ENCODE data around the gene LHFPL3. TPM values are rescaled to one million over a fixed set of nuclear protein-coding genes. Genes with fewer than 3 reads are reported as not detected.
"Not testable (repeated sequence)": the region's sequence is repeated elsewhere in the genome, so short reads cannot be mapped to it uniquely, and the experiment has no call there.

LHFPL3 gene
- total RNA-seq, 1 experiment from 2014 or later, result 0.83 TPM

GRCh38 chr7:104552102-104552501 lies 223.7 kb downstream of the LHFPL3 start (continued):
- TF ChIP-seq NR2C2 (CRISPR knock-in tag; IDR thresholded peaks at IDR 0.05), result no peak
- TF ChIP-seq MYBL2 (CRISPR knock-in tag; IDR thresholded peaks at IDR 0.05), result no peak

DNA sequence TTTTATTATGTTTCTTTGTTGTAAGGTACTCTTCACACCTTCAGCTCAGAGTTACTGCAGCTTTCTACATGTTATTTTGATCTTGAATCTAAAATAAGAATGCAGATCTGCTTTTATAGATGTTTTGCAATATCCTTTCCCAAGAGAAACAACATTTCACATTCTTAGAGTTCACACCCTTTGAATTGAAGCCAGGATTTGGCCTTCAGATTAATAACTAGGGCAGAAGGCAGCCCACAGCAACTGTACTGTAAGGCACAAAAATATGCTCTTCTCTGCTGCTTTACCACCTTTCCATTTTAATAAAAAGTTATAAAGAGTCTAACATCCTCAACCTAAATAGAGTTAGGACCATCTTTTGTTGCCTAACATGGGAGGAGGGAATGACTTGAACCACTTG lies 224.7 kb downstream of the LHFPL3 start:
- TF ChIP-seq NR2C2 (CRISPR knock-in tag; IDR thresholded peaks at IDR 0.05) (no peak), ZNF219 (CRISPR knock-in tag; IDR thresholded peaks at IDR 0.05; ENCODE audit: borderline replicate concordance) (no peak), NFATC4 (CRISPR knock-in tag; IDR thresholded peaks at IDR 0.05) (no peak)
- Mint-ChIP-seq H3K36me3 (peaks cover 13% of the 10 kb centered on the region), H3K27me3 (ENCODE audit: low read depth) (no peaks in the 10 kb centered on the region; the same call in 1 of the 2 replicates), H3K4me3 (no peak overlapping the region), H3K4me1 (no peaks in the 10 kb centered on the region), H3K27ac (no peak overlapping the region), H3K9me3 (peaks cover 26% of the 10 kb centered on the region)
- ChIA-PET CTCF (no interaction called here), POLR2A (no interaction called here)
- no peak for DNase-seq (ENCODE audit: low spot score)
- ATAC-seq, result no peak

- POLR2A ChIA-PET; ATAC-seq; DNase-seq (ENCODE audit: low spot score); H3K4me1 Mint-ChIP-seq; H3K27me3 Mint-ChIP-seq (ENCODE audit: low read depth); H3K36me3 Mint-ChIP-seq; CTCF ChIA-PET; H3K4me3 Mint-ChIP-seq: not testable (repeated sequence)
- H3K27ac Mint-ChIP-seq, result peak overlapping the region; percentile 45
- peaks cover 16% of the 10 kb centered on the region for H3K9me3 Mint-ChIP-seq
Observed at GRCh38 chr7:104563350-104563901, 235.0 kb downstream of the LHFPL3 start.

DNA sequence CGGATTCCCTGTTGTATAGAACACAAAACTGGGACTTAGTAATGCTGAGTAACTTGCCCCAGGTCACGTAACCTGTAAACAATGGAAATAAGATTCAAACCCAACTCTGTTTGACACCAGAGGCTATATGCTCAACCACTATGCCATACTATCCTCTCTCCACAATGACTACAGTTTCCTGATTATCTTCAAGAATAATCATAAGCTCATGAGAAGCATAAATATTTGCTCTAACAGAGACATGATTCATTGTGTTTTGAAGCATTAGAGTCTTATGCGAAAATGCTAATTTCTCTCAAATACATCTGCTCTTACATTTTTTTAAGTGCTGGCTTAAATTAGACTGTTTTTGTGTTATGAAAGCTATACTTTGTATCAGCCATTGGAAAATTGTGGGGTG lies 241.3 kb downstream of the LHFPL3 start:
- Mint-ChIP-seq H3K4me1 (no peaks in the 10 kb centered on the region), H3K27ac (no peak overlapping the region), H3K27me3 (ENCODE audit: low read depth) (peaks cover 6% of the 10 kb centered on the region), H3K9me3 (no peaks in the 10 kb centered on the region), H3K4me3 (no peak overlapping the region), H3K36me3 (no peaks in the 10 kb centered on the region)
- DNase-seq (ENCODE audit: low spot score) (no peak), ATAC-seq (no peak)
- TF ChIP-seq ELF4 (CRISPR knock-in tag; IDR thresholded peaks at IDR 0.05; ENCODE audit: low read depth) (no peak), ZNF219 (CRISPR knock-in tag; IDR thresholded peaks at IDR 0.05; ENCODE audit: borderline replicate concordance) (no peak), ZNF512 (CRISPR knock-in tag; IDR thresholded peaks at IDR 0.05; ENCODE audit: borderline replicate concordance) (no peak), ZNF317 (CRISPR knock-in tag; IDR thresholded peaks at IDR 0.05; ENCODE audit: borderline replicate concordance, low read depth) (no peak), TEAD1 (CRISPR knock-in tag; IDR thresholded peaks at IDR 0.05) (no peak), IRF2 (CRISPR knock-in tag; IDR thresholded peaks at IDR 0.05; ENCODE audit: borderline replicate concordance, low read depth) (no peak), RORB (CRISPR knock-in tag; IDR thresholded peaks at IDR 0.05) (no peak), ESRRA (CRISPR knock-in tag; IDR thresholded peaks at IDR 0.05; ENCODE audit: borderline replicate concordance) (no peak), SOX15 (CRISPR knock-in tag; IDR thresholded peaks at IDR 0.05) (no peak), ZBTB21 (CRISPR knock-in tag; IDR thresholded peaks at IDR 0.05; ENCODE audit: borderline replicate concordance) (no peak), NR1H2 (CRISPR knock-in tag; IDR thresholded peaks at IDR 0.05) (no peak), ATF1 (CRISPR knock-in tag; IDR thresholded peaks at IDR 0.05) (no peak), SMAD4 (CRISPR knock-in tag; IDR thresholded peaks at IDR 0.05) (no peak), ZSCAN18 (CRISPR knock-in tag; IDR thresholded peaks at IDR 0.05) (no peak), MYBL2 (CRISPR knock-in tag; IDR thresholded peaks at IDR 0.05) (no peak), E2F5 (CRISPR knock-in tag; IDR thresholded peaks at IDR 0.05) (no peak), MAX (CRISPR knock-in tag; IDR thresholded peaks at IDR 0.05) (no peak), NR3C1 (CRISPR knock-in tag; conservative IDR thresholded peaks at IDR 0.05; ENCODE audit: low read depth) (no peak), NFATC4 (CRISPR knock-in tag; IDR thresholded peaks at IDR 0.05) (no peak)
- TF ChIP-seq, protein P1, sequence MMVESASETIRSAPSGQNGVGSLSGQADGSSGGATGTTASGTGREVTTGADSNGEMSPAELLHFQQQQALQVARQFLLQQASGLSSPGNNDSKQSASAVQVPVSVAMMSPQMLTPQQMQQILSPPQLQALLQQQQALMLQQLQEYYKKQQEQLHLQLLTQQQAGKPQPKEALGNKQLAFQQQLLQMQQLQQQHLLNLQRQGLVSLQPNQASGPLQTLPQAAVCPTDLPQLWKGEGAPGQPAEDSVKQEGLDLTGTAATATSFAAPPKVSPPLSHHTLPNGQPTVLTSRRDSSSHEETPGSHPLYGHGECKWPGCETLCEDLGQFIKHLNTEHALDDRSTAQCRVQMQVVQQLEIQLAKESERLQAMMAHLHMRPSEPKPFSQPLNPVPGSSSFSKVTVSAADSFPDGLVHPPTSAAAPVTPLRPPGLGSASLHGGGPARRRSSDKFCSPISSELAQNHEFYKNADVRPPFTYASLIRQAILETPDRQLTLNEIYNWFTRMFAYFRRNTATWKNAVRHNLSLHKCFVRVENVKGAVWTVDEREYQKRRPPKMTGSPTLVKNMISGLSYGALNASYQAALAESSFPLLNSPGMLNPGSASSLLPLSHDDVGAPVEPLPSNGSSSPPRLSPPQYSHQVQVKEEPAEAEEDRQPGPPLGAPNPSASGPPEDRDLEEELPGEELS (CRISPR knock-in tag; IDR thresholded peaks at IDR 0.05), result no peak
- POLR2A ChIA-PET, result no interaction called here
- CTCF ChIA-PET, result no interaction called here

Measured in WTC11 (cell line).